ENCODE measurements around the gene IMMP2L.

The IMMP2L gene

DNA sequence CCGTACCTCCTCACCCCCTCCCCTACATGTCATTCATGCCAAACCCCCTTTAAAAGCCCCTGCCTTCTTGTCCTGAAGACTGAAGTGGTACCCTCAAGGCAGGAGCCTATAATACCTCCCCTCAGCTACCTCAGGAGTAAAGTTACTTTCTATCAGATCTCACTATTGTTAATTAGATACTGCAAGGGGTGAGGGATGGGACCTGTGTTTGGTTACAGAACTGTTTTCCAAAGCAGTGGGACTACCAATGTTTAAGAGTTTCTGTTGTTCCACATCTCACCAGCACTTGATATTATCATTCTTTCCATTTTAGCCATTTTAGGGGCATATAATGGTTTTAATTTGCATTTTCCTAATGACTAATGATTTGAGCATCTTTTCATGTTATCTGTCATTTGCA is 668.2 kb downstream of the IMMP2L start:
- DNase-seq: no peak

DNA sequence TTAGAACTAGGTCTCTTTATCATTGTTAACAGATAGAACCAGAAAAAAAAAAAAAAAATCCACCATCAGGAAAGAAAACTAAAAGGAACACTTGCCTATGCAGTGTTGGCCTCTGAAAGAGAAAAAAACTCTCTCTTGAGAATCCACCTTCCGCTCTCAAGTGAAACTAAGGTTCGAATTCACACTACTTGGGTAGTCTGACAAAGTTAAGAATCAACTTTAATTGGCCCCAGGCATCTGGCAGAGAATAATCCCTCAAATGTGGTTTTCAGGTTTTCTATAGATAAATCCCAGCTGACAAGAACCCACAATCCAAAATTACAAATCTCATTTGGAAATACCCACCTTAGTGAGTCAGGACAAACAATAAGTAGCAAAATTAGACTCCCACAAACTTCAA is 671.1 kb downstream of the IMMP2L start:
- DNase-seq: no peak

DNA sequence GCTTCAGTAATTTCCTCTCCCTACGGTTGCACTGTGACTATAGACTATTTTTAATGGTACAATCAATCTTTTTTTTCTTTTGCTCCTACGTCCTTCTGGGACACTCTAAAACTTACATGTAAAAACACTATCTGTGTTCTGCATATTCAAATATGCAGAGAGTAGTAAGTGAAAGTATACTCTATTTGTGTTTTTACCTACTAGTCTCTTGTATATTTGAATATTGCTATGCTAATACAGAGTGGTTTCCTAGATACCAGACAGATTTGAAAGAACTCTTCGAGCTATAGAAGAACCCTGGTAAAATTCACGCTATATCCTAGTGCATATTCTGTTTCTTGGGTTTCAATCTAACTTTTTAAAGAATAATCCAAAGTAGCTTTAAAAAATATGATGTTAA is 672.2 kb downstream of the IMMP2L start:
- no peak for DNase-seq

DNA sequence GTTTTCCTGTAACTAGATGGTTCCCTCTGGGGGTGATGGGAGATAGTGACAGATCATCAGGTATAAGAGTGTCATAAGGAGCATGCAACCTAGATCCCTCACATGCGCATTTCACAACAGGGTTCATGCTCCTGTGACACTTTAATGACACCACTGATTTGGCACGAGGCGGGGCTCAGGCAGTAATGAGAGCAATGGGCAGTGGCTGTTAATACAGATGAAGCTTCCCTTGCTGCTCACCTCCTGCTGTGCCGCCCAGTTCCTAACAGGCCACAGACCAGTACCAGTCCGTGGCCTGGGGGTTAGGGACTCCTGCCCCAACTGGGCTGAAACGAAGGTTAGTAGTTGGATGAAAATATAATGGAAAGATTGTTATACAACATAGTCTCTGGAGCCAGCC is 673.0 kb downstream of the IMMP2L start:
- no peak for DNase-seq

DNA sequence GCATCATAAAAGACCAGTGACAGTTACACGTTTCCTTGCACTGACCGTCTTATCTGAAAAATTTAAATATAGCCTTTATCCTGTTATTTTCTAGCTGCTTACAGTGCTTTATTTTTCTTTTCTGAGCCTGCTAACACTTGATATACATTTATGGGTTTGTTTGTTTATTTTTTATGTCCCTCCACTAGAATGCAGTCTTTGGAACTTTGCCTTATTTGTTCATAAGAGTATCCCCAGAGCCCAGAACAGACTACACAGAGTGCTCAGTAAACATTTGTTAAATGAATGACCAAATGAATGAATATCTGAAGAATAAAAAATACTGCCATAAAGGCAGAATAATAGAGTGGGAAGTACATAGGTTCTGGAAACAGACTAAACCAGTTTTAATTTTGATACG is 673.7 kb downstream of the IMMP2L start:
- DNase-seq: no peak

DNA sequence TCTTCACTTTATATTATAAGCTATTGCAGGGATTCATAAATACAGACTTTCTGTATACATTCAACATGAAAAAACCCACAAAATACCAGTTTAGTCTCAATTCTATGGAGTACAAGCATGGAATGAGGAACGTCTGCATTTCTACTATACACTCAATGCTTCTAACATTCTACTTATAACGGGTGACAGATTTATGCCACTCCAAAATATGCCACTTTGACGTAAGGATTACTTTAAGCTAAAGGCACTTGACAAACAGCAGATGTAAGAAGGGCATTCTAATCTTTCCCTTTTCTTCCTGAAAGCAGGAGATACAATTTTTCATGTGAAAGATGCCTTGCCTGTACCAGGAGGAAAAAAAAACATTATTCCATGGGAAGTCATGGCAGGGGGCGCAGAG is 676.8 kb downstream of the IMMP2L start:
- DNase-seq: no peak

DNA sequence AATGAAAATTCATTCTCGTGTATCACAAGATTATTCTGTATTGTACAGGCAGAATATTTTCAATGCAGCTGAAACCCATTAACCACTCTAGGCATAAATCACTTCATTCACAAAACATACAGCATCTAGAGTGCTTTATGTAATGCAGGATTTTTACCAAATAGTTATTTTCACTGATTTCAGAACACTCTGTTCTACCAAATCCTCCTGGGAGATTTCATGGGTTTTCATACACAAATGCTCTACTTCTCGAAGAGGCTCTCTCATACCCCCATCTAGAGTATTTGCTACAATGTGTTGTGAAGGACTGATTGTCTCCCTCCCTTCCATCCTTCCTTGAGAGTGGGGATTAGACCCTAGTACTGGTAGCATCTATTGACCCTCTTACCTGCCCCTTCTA is 680.6 kb downstream of the IMMP2L start:
- DNase-seq: no peak

DNA sequence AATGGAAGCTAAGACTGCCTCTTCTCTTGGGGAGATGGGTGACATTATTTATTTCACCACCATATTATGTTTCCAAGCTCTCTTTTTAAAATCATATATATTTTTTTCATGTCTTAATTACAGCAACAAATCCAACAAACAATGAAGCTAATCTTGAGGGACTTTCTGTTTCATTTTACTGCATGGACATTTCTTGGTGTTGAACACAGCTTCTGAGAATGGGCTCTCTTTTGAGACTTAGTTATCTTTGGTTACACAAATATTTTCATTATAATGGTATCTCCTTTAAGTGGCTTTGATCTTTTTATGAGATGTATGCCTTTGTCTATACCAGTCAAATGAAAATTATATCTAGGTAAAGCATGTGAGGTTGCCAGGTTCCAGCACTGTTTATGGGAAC is 681.3 kb downstream of the IMMP2L start:
- DNase-seq: no peak

DNA sequence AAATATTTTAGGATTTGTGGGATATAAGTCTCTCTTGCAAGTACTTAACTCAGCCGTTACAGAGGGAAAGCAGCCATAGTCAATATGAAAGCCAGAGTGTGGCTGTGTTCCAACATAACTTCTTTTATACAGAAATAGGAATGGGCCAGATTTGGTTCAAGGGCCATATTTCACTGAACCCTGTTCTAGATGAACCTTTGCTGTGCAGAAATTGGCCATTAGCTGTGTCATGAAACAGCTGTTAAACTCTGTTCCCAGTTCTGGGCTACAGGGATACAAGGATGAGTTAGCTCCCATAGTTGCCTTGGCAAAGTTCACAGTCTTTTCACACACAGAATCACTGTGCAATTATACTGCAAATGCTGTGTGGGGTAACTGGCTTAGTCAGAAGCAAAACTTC is 685.3 kb downstream of the IMMP2L start:
- no peak for DNase-seq

DNA sequence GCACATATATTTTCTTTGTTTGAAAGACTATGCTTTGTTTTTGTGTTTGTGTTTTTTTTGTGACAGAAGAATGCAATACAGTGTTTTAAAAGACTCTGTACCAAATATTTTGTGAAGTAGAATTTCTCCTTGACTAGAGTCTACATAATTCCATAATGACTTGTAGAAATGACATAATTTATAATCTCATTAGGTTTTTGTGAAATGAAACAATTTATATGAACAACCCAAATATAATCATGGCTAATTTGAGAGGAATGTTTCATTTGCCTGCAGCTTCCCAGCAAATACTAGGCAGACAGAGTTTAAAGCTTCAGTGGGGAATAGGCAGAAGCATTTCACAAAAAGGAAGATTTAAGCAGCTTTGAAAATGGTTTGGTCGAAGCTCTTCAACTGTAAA is 686.9 kb downstream of the IMMP2L start:
- no peak for DNase-seq

DNA sequence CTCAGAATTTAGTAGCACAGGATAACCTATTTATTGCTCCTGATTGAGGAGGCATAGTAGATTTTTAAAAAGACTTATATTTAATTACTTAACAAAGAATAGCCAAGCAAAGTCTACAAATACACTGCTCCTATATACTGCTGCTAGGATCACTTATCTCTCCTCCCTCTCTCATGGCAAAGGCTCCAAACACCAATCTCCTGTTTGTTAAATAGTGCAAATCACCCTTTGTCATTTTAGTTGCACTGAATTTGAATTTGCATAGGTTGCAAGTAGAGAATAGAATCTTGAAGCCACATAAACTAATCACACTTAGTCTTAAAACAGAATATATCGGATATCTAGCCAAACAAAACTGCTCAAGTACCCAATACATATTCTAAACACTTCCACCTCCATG is 690.4 kb downstream of the IMMP2L start:
- DNase-seq: no peak

DNA sequence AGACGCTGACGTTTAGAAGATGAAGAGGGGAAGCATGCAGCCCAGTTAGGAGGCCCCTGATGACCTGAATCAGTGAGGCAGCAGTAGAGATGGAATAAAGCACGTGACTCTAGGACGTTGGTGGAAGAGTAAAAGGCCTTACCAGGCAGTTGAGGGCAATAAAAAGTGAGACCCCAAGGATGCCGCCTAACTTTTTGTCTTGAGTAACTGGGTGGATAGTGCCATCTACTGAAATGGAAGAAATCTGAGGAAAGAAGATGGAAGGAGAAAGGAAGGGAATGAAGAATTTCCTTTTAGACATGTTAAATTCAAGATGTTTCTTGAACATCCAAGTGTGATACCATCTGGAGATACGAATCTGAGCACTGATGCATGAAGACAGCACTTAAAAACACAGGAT is 691.4 kb downstream of the IMMP2L start:
- DNase-seq: no peak

DNA sequence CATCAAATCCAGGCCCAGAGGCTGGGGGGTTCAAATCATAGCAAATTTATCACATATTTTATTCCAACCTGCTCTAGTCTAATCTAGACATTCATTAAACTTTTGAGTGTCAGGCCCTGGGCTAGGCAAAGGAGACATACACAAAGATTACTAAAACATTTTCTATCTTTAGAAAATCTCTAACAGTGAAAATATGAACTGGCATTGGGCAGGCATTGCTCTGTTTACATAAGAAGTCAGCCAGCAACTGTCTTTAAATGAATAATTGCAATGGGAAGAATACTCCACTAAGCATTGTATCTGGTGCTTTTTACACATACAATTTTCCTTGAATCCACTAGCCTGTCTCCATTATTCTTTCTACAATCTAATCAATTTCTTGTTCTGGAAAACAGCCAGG is 693.8 kb downstream of the IMMP2L start:
- no peak for DNase-seq

DNA sequence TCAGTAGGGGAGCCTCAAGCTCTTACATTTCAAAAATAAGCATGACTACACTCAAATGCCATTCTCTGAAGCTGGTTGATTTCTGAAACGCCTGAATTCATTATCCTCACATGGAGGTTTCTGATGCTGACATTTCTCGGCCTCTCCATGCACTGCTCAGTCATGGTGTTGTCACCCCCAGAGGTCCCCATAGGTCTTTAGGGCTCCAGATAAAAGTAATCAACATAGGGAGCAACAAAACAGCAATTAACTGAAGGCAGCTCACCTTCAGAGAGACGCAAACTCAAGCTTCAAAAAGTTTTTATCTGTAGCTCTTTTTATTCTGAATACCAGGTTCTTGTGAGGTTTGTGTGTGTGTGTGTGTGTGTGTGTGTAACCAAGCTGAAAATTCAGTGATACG is 694.5 kb downstream of the IMMP2L start:
- no peak for DNase-seq

DNA sequence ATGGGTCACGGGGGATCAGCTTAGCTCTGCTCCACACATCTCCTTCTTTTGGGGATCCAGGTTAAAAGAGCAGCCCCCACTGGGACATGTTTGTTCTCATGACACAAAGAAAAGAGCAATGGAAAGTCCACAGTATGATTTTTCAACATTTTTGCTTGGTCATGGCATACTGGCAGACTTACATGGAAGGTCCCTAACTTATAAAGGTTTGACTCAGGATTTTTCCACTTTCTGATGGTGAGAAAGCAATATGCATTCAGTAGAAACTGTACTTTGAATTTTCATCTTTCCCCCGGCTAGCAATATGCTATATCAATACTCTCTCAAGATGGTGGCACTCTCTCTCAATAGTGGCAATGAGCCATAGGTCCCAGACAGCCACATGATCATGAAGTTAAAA is 699.0 kb downstream of the IMMP2L start:
- DNase-seq: no peak

DNA sequence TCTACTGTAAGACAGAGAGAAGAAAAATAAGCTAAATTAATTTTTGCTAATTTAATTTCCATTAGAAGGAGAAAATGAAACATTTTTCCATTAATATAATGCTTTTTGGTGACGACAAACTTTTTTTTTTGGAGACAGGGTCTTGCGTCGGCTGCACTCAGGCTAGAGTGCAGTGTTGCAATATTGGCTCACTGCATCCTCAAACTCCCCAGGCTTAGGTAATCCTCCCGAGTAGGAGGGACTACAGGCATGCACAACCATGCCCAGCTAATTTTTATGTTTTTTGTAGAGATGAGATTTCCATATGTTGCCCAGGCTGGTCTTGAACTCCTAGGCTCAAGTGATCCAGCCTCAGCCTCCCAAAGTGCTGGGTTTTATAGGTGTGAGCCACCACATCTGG is 701.1 kb downstream of the IMMP2L start:
- no peak for DNase-seq

DNA sequence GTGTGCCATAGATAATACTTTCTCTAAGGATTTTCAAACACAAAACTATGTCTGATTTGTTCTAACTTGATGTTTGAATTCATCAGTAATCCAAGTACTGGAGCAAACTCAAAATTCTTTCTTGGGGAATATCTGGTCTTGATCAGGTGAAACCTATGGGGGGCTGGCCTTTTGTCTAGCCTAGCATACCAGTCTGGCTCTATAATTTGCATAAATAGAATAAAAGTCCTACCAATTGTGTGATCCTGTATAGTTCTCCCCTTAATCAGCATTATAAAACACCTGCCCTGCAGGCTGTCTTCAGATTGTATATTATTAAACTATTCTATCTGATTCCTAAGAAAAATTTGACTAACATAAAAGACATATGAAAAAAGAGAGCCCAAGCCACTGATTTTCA is 705.2 kb downstream of the IMMP2L start:
- no peak for DNase-seq

DNA sequence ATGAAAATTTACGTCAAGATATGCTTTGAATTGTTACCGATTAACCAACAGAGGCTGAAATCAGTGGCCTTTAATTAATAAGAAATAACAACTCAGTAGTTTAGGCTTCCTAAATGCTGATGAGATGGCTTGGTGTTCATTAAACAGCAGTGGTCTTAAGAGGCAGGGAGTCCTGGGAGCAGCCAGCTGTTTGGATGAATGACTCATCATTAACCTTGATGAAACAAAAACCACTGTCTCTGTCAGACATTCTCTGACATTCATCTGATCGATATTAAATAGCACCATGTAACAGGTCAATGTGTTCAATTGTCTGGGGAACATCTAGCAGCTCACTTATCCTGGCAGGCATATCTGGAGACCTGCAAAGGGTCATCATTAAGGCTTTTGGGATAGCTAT is 705.6 kb downstream of the IMMP2L start:
- no peak for DNase-seq

DNA sequence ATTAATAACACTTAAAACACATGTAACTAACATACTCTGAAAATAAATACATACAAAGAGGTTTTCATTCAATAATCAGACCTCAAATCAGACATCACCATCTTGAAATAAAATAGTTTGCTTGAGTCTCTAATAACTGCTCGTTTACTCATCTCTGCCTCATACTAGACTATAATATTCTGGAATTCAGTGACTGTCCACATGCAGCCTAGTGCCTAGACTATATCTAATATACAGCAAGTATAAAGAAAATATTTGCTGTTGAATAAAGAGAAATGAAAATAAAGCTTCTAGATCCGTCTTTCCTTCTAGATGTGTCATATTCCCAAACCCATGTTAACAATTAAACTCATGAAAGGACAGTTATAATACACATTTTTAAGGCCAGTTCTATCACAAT is 707.6 kb downstream of the IMMP2L start:
- no peak for DNase-seq

DNA sequence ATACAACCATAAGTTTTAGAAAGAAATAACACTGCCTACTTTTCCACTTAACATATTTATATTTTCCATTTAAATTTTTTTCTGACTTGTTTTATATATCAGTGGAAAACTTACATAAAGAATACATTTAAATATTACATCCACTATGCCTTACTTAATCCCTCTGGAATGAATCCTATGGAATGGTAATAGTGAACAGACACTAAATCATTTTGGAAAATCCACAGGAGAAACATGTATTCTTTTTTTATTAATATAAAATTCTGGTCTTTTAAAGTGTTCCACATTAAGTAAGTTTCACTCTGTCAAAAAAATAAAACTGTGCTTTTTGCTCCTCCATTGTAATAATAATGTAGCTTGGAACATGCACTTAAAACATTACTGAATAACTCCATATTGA is 708.1 kb downstream of the IMMP2L start:
- DNase-seq: no peak

DNA sequence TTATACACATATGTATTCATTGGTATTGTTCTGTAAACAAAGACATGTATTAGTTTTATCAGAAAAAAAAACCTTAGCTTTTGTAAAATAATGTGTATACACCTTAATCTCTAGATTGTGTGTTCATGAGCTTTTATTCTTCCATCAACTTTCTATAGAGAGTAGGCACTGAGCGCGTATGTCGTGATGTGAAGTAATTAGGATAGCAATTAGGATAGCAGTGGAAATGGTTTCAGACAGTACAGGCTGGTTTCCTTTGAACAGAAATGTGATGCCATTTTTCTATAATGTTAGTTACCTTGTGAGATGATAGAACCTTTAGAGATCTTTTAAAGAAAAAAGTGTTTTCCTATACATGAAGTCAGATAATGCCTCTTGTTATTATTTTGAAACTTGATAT is 709.0 kb downstream of the IMMP2L start:
- DNase-seq: no peak

DNA sequence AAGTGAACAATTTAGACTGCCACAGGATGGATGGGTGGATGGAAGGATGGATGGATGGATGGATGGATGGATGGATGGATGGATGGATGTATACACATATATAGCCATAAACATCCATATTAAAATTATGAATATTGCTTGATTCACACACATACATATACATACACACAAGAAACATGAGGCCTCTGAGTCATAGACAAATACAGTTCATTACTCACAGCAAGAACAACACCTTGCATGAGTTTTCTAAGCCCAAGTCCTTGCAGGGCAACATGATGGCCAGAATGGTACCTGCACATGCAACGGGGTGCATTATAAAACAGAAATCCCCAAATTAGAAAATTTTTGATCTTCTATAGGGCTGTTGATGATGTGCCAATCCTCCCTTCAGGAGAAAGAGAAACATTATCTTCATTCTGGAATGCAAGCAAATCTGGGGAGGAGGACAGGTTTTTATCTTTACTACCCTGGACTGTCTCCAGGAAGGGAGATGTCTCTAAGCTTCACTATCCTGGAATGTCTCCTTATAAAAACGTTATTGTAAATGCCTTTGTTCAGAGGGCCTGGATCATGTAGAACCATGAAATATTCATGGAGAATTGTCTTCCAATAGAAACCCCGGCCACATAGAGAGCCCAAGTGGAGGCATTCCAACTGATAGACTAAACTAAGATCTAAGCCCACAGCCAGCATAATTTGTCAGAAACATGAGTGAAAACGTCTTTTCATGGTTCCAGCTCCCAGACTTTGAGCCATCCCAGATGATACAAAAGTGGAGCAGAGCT is 709.9 kb downstream of the IMMP2L start:
- no peak for DNase-seq

DNA sequence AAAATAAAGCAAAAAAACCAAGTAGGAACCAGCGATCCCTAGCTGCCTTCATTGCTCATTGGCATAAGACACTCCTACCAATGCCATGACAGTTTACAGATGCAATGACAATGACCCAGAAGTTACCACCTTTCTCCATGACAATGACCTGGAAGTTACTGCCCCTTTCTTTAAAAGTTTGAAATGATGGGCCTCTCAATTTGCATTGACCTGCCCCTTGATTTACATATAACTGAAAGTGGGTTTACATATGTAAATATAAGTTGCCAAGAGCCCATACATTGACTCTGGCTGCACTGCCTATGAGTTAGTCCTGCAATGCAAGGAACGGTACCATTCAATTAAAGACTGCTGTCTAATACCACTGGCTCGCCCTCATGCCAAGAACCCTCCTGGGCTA is 712.1 kb downstream of the IMMP2L start:
- no peak for DNase-seq

DNA sequence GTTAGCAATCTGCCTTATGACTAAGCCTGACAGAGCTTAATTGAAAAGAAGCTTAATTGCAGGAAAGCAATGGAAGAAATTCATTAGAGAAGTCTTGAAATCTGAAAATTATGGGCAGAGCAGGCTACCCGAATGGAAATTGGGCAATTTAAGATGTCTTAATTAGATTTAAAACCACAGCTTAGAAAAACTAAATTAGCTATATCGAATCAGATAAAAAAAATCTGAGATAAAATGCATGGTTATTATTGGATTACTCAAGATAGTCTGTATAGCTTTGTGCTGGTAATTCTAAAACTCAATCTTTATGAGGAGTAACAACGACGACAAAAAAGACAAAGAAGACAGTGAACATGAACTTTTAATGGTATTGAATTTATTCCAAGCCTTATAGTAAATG is 719.5 kb downstream of the IMMP2L start:
- no peak for DNase-seq

DNA sequence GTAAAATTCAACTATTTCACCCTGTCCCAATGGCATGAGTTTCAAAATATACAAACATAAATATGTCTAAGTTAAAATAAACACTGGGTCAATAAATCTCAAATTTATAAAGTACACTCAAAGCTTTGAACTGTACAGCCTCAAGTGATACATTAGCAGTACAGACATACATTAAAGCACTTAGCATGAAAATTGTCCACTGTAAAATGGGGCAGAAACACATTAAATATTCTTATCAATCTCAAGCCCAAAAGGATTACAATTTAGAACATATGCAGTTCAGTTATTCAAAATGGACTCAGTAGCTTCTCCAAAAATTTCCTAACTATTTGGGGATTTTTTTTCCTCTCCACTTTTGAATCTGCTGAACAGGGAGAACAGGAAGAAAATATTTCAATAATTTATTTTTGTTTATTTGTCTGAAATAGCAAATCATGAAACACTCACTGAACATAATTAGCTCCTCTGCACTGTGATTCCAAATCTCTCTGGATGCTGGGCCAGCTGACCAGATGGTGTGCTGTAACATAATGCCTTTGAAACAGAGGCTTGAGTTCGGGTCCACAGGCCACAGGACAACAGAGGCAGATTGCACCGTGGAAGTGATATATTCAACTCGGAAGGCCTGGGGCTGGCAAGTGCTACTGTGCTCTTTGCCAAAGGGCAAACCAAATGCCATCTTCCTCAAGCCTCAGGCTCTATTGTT is 720.3 kb downstream of the IMMP2L start:
- DNase-seq: no peak

Data from activated effector memory CD4-positive, alpha-beta T cell treated with anti-CD3 and anti-CD28 coated beads, Interleukin-2, amount 50 U/mL, for 16 hours (primary cell).